GM21447 (cell line): ENCODE measurements around the gene HCN1.
"Not testable (repeated sequence)": the region's sequence is repeated elsewhere in the genome, so short reads cannot be mapped to it uniquely, and the experiment has no call there.

Experiments
- ATAC-seq: cut with Tn5 transposase; IDR thresholded peaks from one replicate; pipeline ENCODE4 v1.9.1; 2021; ENCODE audit not compliant: unreplicated experiment

HCN1 gene

DNA sequence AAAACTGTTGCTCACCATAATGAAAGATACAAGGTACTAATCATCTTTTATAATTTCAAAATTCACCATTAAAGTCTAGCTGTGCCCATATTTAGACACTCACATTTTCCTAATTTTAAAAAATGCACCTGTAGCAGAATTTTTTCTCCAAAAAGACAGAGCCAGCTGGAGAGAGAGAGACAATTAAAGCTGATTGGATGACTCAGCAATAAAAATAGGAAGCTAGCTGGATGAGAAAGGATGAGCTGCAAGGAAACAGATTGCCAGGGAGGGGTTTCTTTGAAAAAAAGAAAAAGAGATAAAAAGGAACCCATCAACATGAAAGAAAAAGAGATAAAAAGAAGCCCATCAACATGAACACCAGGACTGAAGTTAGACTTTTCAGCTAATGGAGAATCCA lies 73.8 kb downstream of the HCN1 start:
- ATAC-seq = no peak

DNA sequence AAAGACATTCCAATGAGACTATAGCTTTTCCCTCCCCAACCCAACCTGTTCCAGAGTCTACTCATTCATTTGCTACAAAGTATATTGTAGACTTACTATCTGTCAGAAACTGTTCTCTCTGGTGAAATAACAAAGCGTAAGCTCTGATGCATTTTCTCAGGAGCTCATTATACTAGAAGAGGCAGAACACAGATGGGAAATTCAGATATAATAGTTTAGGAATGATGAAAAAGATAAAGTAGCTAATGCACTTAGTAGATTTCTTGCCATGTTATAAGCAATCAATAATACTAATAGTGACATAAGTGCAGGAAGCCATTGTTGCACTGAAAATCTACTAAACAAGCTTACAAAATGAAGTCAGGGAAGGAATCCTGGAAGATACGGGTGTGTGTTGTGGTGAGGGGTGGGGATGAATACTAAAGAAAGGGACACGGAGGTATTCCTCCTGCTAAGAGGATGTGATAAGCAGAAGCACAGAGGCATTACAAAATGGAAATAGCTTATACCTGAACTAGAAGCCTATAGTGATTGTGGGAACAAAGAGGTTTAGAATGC lies 78.2 kb downstream of the HCN1 start:
- no peak for ATAC-seq

DNA sequence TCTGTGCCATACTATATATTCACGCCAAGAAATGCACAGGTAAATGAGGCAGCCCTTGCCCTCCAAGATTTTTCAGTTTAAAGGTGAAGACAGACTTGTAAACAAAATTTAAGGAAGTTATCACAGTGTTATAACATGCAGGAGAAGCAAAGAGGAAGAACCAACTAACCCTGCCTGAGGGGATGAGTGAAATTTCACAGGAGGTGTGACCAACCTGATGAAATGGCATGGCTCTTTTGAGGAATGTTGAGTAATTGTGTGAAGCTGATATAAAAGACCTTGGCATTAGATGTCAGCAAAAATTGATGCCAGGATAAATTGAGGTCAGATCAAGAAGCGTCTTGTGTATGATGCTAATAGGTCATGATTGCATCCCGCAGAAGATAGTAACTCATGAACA lies 86.5 kb downstream of the HCN1 start:
- no peak for ATAC-seq

DNA sequence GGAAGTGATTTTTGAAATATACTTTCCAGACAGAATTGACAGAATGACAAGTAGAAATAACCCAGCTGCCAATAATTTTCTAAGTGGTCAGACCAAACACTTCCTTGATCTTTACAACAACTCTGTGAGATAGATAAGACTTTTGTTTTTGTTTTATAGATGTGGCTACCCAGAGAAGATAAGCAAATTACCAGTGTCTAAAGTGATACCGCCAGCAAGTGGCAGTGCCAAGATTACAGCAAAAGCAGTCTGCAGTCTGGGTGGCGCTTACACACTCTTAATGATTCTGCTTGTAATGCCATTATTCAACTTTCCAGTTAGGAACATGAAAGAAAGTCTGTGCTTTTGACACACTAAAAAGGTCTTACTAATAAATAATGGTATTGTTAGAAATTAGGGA lies 92.1 kb downstream of the HCN1 start:
- no peak for ATAC-seq

DNA sequence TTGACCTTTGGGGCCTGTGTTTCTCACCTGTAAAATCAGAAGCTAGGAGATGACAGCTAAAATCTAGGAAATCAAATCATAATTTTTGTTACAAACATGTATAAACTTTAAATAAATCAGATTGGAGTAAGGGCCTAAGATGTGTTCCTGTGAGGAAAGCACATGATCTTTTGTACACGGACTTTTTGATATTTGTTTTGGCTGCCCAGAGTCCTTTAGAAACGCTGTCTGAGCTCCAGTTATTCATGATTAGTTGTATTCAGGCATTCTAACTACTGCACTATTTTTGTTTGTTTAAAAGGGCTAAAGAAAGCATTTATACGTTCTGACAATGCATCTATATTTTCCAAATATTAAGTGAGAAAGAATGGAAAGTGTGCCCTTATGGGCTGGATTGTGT lies 94.8 kb downstream of the HCN1 start:
- ATAC-seq = no peak

DNA sequence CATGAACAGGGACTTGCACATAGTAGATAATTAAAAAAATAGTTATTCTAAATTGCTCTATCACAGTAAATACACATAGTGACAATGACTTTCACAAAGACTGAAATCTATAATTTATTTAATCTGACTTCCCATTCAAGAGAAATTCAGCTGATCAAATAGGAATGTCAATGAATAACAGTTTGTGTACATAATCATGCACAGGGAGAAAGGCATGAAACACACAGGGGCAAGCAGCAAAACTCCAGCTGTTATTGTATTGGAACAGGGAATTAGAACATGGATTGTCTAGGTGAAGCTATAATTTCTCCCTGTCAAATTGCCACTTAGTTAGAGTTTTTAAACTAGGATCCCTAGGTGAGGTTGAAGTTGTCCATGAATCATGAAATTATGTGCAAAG lies 99.9 kb downstream of the HCN1 start:
- ATAC-seq = no peak

DNA sequence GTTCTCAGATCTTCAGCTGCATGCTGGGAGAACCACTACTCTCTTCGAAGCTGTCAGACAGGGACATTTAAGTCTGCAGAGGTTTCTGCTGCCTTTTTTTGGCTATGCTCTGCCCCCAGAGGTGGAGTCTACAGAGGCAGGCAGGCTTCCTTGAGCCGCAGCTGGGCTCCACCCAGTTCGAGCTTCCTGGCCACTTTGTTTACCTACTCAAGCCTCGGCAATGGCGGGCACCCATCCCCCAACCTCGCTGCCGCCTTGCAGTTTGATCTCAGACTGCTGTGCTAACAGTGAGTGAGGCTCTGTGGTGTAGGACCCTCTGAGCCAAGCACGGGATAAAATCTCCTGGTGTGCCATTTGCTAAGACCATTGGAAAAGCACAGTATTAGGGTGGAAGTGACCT lies 110.2 kb downstream of the HCN1 start:
- not testable (repeated sequence) for ATAC-seq

DNA sequence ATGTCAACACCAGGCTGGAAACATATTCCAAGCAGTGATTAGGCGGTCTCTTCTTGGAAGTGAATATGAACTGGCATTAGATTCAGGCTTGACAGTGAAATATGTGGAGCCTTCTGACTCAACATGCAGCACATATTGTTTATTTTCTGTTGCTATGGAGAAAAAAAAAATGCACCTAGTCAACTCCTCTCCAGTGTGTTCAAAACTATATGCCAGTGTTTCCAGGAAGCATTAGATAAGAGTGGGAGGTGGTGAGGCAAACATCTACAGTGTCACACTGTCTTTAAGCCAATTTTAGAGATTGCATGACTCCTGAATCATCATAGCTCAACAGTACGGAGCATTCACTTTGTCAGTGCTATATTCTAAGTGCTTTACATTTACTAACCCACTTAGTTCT lies 117.9 kb downstream of the HCN1 start:
- ATAC-seq = no peak

DNA sequence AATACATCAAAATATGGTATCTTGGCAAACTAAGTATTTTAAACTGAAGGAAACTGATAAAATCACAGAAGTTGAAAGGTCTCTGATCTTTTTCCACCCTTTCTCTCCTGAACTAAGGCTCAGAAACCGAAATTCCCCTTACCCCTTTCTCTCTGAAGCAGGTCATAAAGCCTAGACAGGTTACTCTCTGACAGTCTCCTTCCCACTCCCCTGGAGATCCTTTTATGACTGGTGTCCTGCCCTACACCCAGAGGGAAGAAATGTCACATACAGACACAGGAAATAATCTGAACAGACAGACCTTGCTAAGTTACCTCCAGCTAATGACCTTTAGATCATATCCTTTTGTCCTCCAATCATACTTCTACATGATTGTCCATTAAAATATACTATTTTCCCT lies 127.4 kb downstream of the HCN1 start:
- ATAC-seq = no peak

DNA sequence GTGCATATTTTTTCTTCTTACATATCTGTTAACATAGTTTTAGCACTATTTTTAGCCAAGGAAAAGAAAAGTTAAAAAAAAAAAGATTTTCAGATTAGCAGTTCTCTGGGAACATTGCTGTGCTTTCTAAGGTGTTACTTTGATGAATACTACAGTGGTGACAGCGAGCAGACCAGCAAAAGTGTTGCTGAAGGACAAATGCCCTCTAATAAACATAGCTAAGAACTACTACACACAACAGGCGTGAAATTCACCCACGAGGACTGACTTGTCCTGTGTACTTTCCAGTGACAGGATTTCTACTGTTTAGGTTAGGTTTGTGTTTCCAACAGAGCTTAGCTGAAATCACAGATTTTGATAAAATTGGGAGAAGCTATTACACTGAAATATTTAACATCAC lies 153.8 kb downstream of the HCN1 start:
- no peak for ATAC-seq

DNA sequence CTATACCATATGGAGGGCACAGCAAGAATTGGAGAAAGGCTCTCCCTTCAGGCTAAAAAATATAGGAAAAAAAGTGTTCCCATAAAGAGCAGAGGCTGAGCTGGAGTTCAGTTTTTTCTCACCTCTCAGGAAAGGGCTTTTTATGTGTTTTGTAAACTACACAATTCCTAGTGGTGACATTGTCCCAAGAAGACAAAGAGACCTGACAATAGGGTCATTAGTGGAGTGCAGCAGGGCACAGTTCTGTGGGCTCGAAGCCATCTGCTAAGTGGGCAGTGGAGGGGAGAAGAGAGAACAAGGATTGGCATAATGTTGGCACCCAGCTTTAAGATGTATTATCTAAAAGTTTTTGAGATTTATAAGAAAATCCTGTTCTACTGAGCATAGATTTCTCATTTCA lies 162.5 kb downstream of the HCN1 start:
- no peak for ATAC-seq

DNA sequence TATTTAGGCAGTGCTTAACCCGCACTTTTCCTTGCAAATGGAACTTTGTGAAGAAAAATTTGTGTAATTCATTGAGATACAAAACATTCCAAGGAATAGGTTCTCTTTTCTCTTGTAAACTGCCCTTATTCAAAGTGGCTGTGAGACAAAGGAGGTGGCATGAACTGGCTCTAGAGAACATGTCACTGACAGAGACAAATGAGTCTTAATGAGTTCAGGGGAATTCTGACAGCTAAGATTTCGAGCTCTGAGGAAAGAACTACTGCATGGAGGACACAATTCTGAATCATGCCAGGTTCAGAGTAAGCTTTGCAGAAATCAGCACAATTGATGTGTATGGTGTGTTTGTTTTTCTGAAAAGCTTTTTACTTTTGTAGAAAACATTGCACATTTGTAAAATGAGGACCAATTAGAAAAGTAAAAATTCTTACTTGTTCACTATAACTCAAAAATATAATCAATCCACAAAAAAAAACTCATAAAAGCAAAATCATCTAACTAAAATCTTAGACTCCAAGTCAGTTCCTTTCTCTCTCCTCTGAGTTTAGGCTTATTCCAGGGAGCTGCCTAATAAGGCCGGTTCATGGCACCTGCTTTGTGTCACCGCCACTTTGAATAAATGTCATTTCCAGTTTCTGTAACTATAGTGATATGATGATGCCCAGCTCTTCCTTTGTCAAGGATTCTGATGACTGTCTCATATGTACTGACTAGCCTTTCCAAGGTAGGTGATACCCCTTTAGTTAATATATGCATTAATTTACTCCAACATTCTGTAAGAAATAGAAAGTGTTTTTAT lies 163.2 kb downstream of the HCN1 start:
- no peak for ATAC-seq

DNA sequence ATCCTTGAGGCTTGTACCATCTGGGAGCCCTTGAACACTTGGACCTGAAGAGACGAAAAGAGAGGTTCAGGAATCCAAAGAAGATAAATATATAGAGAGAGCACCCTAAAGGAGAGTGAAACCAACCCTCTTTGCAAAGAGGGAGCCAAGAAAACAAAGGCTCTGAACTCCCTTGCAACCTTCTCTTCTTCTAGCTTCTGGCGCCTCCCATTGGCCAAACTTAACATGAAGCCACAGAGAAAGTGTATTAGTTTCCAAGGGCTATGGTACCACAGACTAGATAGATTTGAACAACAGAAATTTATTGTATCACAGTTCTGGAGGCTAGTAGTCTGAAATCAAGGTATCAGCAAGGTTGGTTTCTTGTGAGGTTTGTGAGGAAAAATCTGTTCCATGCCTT lies 175.1 kb downstream of the HCN1 start:
- no peak for ATAC-seq

DNA sequence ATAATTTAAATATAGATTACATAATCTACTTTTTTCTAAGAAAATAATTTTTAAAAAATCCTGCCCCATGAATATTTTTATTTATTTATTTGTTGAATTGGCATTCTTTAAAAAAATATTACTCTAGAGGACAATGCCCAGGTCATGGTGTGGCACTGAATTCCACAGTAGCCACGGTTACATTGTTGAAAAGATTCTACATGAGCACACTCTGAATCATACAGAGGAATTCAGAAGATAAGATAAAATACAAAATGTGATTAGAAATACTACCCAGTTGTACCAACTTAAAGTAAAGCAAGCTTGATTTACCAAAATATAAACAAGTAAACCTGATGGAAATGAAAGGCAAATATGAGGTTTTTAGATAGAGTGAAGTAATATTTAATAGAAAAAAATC lies 183.7 kb downstream of the HCN1 start:
- no peak for ATAC-seq

DNA sequence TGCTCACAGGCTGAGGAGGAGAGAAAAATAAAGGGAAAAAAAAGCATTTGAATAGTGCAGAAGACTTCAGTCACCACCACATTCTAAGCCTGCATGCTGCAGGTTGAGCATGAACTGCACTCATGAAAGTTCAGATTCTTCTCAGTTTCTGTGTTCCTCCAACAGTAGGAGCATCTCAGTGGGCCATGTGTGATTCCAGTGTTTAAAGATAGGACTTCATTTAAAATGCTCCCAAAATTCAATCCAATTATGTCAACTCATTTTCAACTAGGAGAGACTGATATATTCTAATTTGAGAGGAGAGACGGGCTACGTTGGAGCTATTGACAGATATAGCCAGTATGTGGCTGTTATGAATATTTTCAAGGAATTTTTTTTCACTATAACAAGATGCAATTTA lies 186.8 kb downstream of the HCN1 start:
- no peak for ATAC-seq

DNA sequence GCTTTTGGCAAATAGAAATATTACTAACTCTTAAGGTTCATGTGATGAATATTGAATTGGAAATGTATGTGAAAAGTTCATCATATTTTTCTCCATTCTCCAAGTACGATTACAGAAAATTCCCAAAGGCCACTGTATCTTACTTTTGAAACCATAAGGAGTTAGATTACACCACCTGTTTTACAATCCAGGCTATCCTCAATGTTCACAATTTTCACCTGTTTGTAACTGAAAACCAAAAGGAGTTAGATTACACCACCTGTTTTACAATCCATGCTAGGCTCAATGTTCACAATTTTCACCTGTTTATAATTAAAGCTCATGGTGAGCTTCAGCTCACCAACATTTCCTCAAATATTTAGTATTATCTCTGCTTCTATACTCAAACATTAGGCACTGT lies 188.0 kb downstream of the HCN1 start:
- no peak for ATAC-seq

DNA sequence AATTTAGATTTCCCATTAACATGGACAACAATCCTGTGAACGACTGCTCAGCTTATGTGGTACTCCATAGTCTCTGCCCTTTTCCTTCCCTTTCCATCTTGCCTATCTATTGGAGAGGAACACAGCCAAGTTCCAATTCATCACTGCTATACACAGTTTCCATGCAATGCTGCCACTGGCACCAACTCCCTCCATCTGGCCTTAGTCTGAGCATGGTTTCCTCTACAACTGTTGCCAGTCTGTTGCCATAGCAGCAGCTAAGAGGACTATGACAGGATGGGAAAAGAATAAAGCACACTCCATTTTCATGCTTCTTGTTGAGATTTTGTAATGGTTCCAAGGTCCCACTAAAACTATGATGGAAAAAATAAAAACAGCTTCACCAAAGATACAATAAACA lies 189.0 kb downstream of the HCN1 start:
- ATAC-seq = no peak

DNA sequence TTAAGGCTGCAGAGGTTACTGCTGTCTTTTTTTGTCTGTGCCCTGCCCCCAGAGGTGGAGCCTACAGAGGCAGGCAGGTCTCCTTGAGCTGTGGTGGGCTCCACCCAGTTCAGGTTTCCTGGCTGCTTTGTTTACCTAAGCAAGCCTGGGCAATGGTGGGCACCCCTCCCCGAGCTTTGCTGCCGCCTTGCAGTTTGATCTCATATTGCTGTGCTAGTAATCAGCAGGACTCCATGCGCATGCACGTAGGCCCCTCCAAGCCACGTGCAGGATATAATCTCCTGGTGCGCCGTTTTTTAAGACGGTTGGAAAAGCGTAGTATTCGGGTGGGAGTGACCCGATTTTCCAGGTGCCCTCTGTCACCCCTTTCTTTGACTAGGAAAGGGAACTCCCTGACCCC lies 197.2 kb downstream of the HCN1 start:
- ATAC-seq = not testable (repeated sequence)

DNA sequence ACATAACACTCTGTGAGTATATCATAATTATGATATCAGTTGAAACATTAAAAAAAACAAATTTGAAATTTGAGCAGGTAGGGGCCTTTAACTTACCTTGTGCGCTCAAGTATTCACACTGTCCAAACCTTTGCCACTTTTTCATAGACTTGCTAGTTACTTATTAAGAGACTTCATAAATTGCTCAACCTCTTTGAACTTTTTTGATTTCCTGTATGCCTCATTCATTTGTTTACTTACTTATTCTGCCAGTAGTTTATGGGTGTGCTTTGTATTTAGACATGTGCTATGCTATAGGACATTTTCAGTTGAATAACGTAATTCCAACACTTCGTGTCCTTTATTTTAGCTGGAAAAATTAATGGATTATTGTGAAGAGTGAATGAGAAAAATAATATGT lies 204.8 kb downstream of the HCN1 start:
- ATAC-seq = no peak

DNA sequence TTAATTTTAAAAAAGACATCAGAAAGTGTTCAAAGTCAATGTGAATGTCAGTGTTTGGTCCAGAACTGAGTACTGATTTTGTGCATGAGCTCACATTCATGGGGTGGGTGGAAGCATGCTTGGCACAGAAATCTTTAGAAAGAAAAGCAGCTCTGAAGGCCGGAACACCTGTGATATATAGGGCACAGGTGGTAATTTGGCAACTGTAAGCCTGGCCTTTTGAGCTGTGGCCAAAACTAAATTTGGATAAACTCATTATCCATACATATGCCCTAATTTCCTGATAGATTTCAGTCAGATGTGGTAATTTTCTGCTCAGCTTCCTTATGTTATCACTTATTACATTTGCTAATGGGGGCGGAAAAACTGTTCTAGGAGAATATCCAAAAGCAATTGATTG lies 211.4 kb downstream of the HCN1 start:
- ATAC-seq = no peak

DNA sequence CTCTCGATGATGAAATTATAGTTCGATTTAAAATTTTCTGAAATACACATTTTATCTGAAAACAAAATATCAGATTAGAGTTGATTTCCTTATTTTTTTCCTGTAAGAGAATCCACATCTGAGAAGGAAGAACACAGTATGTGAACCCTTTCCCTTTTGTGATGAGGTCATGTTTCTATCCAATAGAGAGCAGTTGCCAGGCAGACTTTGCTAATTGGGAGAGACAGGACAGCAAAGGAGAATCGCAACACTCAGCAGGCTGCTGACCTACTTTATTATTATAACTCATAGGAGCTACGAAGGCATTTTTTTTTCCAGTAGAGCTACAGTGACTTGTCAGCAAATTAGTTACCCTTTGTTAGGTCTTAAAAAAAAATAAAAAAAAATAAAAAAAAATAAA lies 242.1 kb downstream of the HCN1 start:
- no peak for ATAC-seq

DNA sequence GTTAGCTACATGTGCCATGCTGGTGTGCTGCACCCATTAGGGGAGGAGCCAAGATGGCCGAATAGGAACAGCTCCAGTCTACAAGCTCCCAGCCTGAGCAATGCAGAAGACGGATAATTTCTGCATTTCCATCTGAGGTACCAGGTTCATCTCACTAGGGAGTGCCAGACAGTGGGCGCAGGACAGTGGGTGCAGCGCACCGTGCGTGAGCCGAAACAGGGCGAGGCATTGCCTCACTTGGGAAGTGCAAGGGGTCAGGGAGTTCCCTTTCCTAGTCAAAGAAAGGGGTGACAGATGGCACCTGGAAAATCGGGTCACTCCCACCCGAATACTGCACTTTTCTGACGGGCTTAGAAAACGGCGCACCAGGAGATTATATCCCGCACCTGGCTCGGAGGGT lies 251.3 kb downstream of the HCN1 start:
- not testable (repeated sequence) for ATAC-seq

DNA sequence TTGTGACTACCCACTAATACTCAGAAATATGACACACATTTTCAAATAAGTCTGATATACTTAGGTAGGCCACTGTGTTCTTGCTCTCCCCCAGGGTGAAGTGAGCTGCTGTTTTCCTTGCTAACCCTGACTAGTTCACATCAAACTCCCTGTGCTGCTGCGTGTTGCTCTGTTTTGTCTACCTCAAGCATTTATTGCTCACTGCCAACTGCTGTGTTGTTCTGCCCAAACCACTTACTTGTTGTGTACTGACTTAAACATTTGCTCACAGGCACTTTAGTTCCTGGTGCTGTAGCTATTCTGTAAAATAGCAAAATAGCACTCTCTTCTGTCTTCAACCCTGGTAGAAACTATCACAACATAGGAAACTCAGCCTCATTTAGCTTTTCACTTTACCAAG lies 255.7 kb downstream of the HCN1 start:
- ATAC-seq = no peak
